Neuron (in vitro differentiated cells): ENCODE measurements around the gene PAOX.
A peak's percentile ranks its signal among the peaks of the same experiment; 100 is the strongest.

ENCODE experiments used
- H2AFZ ChIP-seq: one replicate; pipeline ENCODE4 v1.6.1; 2013; ENCODE audit warnings: low read depth, mild to moderate bottlenecking, inconsistent platforms, low read length, moderate library complexity
- H3K27me3 ChIP-seq: one replicate; pipeline ENCODE4 v1.6.1; 2013; ENCODE audit warnings: low read length; ENCODE audit not compliant: insufficient read depth
- H3K36me3 ChIP-seq: one replicate; pipeline ENCODE4 v1.6.1; 2013; ENCODE audit warnings: low read length; ENCODE audit not compliant: insufficient read depth
- H3K4me1 ChIP-seq: one replicate; pipeline ENCODE4 v1.6.1; 2013; ENCODE audit warnings: low read length; ENCODE audit not compliant: insufficient read depth
- H3K4me3 ChIP-seq: 2 replicates; pipeline ENCODE4 v1.5.1; 2013; ENCODE audit warnings: mild to moderate bottlenecking, low read length, moderate library complexity
- H3K9me3 ChIP-seq: one replicate; pipeline ENCODE4 v1.6.1; 2013; ENCODE audit warnings: low read length

PAOX gene

DNA sequence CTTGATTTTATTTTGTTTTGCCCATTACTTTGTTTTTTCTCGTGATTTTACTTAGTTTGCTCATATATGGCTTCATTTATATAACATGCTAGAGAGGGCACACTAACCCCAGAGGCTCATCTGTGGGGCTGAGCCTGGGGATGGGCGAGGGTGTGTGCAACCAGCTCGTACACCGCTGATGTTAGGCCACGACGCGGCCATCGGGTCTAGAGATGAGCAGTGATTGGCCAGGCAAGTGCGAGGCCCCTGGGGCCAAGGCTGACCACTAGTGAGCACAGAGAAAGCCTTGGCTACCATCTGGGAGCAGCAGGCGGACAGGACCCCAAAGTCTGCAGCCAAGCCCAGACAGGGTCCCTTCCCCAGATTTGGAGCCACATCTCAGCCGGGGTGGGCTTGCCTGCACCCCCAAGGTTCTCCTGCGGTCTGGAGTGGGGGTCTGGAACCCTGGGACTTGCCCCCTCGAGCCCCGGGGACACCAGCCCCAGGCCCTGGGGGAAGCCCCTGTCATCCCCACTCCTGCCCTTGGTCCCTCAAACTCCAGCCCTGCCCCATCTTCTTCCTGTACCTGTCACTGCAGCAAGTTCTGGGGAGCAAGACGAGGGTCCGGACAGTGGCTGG, 25.0 kb upstream of the PAOX start:
- no peaks in the 10 kb centered on the region for H3K36me3 ChIP-seq
- H2AFZ ChIP-seq, result no peak overlapping the region
- peaks cover 6% of the 10 kb centered on the region for H3K4me1 ChIP-seq
- H3K27me3 ChIP-seq, result no peaks in the 10 kb centered on the region
- no peak overlapping the region for H3K4me3 ChIP-seq
- H3K9me3 ChIP-seq, result no peaks in the 10 kb centered on the region

DNA sequence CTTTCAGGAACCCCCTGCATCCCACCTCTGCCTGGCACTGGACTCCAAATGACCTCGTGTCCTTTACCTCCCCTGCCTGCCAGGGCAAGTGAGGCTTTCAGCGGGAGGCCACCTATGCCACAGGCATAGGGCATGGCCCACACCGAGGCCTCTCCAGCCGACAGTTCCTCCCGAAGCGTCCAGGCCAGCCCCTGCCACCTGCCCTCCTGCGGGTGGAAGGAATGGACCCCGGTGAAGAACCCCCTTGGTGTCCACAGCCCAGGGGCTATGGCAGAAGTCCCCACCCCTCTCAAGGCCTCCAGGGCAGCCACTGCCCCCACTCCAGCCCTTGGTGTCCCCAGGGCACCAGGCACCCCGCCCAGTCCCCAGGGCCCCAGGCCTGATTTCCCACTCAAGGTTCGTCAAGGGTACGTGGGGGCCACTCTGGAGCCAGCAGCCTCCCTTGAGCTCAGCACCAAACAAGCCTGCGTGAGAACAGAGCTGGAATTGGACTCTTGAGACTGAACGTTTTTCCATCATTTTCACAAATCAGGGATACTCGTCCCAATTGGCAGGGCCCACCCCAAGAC, 24.3 kb upstream of the PAOX start:
- peaks cover 6% of the 10 kb centered on the region for H3K4me1 ChIP-seq
- no peaks in the 10 kb centered on the region for H3K9me3 ChIP-seq
- H3K27me3 ChIP-seq, result no peaks in the 10 kb centered on the region
- no peak overlapping the region for H3K4me3 ChIP-seq
- no peaks in the 10 kb centered on the region for H3K36me3 ChIP-seq
- no peak overlapping the region for H2AFZ ChIP-seq

DNA sequence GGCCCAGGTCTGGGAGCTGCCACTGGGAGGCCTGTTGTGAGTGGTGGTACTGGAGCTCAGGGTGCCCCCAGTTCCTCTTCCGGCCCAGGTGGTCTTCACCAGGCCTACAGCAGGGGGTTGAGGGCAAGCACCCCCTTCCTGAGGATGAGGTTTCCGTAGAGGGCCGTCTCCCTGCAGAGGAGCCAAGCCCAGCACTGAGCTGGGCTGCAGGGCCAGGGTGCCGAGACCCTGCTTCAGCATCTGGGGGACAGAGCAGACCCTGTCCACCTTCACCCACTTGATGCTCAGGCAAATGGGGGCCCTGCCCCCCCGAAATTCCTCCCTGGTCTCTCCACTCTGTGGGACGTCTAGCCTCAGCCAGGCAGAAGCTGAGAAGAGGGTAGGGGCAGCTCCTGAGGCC, 23.8 kb upstream of the PAOX start:
- Histone ChIP-seq H2AFZ (no peak overlapping the region), H3K4me1 (peaks cover 6% of the 10 kb centered on the region), H3K9me3 (no peaks in the 10 kb centered on the region), H3K4me3 (no peak overlapping the region), H3K36me3 (no peaks in the 10 kb centered on the region), H3K27me3 (no peaks in the 10 kb centered on the region)

DNA sequence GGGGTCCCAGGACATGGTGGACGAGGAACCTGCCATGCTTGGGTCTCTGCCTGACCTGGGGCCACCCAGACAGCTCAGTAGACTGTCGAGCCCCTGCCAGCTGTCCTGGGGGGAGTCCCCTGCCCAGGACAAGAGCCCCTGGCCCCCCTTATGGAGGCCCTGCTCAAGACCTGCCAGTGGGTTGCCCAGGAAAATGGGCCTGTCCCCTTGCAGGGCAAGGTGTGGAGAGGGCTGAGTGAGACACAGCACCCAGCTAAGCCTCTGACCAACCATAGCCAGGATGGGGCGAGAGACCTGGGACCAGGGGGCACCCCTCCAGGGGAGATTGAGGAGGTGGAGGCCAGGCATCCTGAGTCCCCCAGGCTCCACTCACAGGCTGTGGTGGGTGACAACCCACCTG, 23.1 kb upstream of the PAOX start:
- Histone ChIP-seq H2AFZ (no peak overlapping the region), H3K27me3 (no peaks in the 10 kb centered on the region), H3K4me3 (no peak overlapping the region), H3K4me1 (peaks cover 6% of the 10 kb centered on the region), H3K36me3 (no peaks in the 10 kb centered on the region), H3K9me3 (no peaks in the 10 kb centered on the region)

DNA sequence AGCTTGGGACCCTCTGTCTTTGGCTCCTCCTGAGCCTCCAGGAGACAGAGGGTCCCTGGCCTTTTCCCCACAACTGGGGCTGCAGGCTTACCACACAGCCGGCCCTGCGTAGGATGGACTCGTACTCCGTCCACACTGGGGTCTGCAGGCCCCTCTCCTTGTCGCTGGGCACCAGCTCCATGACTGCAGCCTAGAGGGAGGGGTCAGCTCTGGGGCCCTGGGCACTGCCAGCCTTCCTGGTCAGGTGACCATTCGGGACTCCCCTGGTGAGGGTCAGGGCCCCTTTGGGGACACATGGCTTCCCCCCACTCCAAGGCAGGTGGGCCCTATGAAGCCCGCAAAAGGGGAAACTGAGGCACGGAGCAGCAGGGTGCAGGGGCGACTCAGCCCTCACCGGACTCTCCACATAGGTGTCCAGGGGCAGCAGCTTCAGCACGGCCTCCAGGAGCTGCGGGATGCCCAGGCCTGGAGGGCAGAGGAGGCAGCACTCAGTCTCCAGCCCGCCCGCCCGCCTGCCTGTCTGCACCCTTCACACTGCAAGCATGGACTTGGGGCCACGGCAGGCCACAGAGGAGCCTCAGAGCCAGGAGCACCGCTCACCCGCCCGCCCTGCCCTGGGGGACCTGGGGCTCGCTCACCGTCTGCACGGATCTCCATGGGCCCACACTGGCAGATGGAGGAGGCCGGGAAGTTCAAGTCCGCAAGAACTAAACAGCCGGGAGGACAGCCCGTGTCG, 22.3 kb upstream of the PAOX start:
- Histone ChIP-seq H3K4me3 (peak overlapping the region; percentile 43), H2AFZ (no peak overlapping the region), H3K27me3 (no peaks in the 10 kb centered on the region), H3K36me3 (peaks cover 3% of the 10 kb centered on the region), H3K9me3 (no peaks in the 10 kb centered on the region), H3K4me1 (peaks cover 6% of the 10 kb centered on the region)

DNA sequence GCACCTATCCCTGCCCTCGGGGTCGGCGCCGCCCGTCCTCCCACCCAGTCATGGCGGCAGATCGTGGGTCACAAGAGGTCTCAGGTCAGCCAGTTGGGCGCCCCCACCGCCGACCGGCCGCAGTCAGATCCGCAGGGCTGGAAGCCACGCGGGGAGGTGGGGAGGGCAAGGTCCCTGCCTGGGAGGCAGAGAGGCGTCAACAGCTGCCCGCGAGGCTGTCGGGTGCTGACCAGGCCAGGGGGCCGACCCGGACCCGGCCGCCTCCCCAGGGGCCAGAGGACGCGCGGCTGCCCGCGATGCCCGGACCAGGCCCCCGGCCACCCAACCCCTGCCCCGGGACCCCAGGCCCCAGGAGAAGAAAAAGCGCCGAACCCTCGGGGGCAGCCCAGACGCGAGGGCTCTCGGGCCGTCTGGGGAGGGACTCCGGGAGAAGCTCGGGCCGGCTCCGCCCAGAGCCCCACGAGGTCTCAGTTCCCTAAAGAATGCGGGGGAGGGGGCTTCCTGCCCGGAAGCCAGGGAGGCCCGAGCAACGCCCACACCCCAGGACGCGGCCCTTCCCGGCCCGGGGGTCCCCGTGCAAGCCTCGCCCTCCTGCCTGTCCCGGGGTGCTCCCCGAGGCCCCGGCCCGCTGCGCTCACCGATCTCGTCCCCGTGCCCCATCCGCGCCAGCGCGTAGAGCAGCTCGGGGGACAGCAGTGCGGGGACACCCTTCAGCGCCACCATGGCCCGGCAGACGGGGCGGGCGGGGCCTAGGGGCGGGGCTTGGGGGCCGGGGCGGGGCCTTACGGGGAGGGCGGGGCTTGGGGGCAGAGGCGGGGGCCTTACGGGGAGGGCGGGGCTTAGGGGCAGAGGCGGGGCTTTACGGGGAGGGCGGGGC, 21.5 kb upstream of the PAOX start, which contains the start of gene FUOM:
Gene FUOM (minus strand): TSS at position 735 of the 877 bp plus-strand sequence. CDS start 12 bp downstream, at position 723.
- Histone ChIP-seq H3K9me3 (no peaks in the 10 kb centered on the region), H2AFZ (peak within 1 kb of the TSS; percentile 93), H3K4me1 (peaks cover 6% of the 10 kb centered on the region), H3K27me3 (no peaks in the 10 kb centered on the region), H3K36me3 (peaks cover 7% of the 10 kb centered on the region), H3K4me3 (peak within 1 kb of the TSS; percentile 43)

DNA sequence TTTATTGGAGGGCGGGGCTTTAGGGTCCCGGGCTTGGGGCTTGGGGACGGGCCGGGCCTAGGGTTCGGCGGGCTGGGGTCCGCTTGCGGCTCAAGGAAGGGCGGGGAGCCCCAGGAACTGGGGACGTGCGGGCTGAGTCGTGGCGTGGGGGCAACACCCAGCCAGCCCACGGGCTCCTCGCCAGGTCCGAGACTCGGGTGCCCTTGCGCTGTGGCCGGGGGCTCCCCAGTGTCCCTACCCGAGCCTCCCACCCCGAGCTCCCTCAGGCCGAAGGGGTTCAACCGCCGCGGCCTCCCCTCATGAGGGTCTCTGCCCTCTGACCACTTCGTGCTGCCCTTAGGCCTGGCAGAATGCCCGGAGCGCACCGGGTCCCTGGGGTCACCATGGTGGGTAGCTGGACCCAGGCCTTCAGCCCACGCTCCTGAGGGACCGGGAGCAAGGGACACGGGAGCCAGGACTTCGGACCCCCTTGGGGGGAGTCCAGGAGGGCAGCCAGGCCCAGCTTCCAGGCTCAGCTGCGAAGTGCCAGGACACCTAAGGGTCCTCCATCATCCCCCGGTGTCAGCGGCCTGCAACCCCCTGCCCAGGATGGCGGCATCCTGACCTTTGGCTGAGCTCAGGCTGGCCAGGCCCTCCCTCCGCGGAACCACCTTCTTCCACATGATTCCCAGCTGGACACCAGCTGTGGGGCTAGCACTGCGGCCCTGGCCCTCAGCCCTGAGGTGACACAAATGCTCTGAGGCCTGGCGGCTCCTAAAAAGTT, 20.7 kb upstream of the PAOX start:
- Histone ChIP-seq H3K27me3 (no peaks in the 10 kb centered on the region), H3K4me3 (no peak overlapping the region), H3K36me3 (peaks cover 14% of the 10 kb centered on the region), H2AFZ (no peak overlapping the region), H3K9me3 (no peaks in the 10 kb centered on the region), H3K4me1 (peaks cover 6% of the 10 kb centered on the region)

DNA sequence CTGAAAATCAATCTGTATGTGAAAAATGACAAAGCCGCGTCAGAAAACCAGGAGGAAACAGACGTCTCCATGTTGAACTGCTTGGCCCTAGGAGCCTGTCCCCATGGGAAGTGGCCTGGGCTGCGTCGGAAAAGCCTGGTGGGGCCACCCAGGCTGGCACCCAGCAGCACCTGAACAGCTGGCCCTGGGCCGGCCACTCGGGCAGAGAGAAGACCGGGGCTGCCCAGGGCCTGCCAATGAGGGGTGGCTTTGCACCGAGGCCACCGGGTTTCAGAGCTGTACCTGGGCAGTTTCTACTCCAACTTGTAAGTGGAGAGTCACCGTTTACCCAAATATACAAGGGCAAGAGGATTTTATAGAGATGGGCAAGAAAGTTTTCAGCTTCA, 20.1 kb upstream of the PAOX start:
- no peaks in the 10 kb centered on the region for H3K27me3 ChIP-seq
- H3K4me3 ChIP-seq, result no peak overlapping the region
- H3K9me3 ChIP-seq, result no peaks in the 10 kb centered on the region
- peaks cover 6% of the 10 kb centered on the region for H3K4me1 ChIP-seq
- H2AFZ ChIP-seq, result no peak overlapping the region
- peaks cover 14% of the 10 kb centered on the region for H3K36me3 ChIP-seq

DNA sequence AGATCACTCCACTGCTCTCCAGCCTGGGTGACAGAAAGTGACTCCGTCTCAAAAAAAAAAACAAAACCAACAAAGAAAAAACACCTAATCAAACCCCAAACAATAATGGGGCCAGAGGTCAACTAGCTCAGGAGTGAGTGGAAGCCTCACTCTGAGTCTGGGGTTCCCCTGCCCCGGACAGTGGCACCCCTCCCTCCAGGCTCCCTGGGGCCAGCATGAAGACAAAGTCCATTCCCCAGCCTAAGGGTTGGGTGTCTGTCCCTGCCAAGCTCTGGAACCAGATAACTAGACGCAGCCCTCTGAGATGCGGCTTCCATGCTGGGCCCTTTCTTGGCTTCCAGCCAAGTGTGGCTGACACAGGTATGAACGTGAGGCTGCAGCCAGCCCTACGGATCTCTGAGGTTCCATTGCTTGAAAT, 19.5 kb upstream of the PAOX start:
- H3K27me3 ChIP-seq, result no peaks in the 10 kb centered on the region
- H3K4me3 ChIP-seq, result no peak overlapping the region
- H3K36me3 ChIP-seq, result peaks cover 19% of the 10 kb centered on the region
- H2AFZ ChIP-seq, result no peak overlapping the region
- H3K4me1 ChIP-seq, result peaks cover 6% of the 10 kb centered on the region
- H3K9me3 ChIP-seq, result no peaks in the 10 kb centered on the region

DNA sequence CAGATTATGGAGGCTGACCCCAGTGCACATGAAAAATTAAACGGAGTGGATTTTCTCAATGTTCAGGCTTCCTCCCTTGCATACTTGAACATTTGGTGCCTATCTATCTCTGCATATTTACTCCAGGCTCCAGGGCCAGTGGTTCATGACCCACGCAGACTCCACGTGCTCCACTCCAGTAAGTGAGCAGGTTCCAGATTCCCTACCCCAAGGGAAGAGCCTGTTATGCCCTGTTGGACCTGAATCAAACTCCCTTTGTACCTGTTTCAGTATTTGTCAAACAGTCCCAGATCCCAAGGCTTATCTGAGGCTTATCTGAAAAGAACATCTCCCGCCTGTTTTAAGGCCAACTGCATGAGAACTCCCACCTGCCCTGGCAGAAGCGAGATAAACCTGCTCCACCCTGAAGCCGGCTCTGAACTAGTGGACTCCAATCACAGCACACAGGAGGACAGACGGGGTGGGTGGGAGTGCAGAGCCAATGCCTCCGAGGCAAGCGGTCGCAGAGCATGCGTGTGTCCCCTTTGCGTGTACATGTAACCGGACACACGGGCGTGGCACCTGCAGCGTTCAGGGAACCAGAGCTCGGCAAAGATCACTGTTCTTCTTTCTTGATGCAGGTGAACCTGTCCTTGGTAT, 19.0 kb upstream of the PAOX start:
- Histone ChIP-seq H3K36me3 (peaks cover 24% of the 10 kb centered on the region), H3K27me3 (no peaks in the 10 kb centered on the region), H3K4me1 (peaks cover 6% of the 10 kb centered on the region), H2AFZ (no peak overlapping the region), H3K9me3 (no peaks in the 10 kb centered on the region), H3K4me3 (no peak overlapping the region)

DNA sequence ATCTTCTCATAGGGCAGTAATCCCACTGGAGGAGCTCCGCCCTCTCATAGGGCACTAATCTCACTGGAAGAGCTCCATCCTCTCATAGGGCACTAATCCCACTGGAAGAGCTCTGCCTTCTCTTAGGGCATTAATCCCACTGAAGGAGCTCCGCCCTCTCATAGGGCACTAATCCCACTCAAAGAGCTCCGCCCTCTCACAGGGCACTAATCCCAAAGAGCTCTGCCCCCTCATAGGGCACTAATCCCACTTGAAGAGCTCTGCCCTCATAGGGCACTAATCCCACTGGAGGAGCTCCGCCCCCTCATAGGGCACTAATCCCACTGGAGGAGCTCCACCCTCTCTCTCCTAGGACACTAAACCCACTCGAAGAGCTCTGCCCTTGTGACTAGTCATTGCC, 17.8 kb upstream of the PAOX start:
- peaks cover 36% of the 10 kb centered on the region for H3K36me3 ChIP-seq
- H3K4me1 ChIP-seq, result peaks cover 6% of the 10 kb centered on the region
- H3K4me3 ChIP-seq, result no peak overlapping the region
- H3K27me3 ChIP-seq, result no peaks in the 10 kb centered on the region
- no peak overlapping the region for H2AFZ ChIP-seq
- no peaks in the 10 kb centered on the region for H3K9me3 ChIP-seq

DNA sequence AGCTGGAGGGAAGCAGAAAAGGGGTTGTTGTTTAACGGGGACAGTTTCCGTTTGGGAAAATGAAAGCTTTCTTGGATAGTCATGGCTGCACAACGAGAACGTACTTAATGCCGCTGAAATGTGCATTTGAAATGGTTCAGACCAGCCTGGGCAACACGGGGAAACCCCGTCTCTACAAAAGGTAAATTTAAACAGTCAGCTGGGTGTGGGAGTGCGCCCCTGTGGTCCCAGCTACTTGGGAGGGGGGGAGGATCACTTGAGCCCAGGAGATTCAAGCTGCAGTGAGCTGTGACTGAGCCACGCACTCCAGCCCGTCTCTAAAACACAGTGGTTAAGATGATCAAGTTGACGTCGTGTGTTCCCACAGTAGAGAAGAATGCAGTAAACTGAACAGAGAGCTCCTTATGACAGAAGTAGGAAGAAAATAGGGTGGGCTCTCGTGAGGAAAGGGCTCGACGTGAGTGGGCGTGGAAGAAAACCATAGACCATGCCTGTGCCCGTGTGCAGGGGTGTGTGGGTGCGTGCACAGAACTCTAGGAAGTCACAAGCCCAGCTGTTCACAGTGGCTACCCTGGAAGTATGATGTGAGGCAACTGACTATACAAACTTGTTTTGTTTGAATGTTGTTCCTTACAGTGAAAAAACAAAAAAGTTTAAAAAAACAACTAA, 17.2 kb upstream of the PAOX start:
- Histone ChIP-seq H2AFZ (no peak overlapping the region), H3K9me3 (no peaks in the 10 kb centered on the region), H3K4me1 (peaks cover 2% of the 10 kb centered on the region), H3K4me3 (no peak overlapping the region), H3K27me3 (no peaks in the 10 kb centered on the region), H3K36me3 (peaks cover 42% of the 10 kb centered on the region)
